ENCODE results near the gene TMEM200A. TPM values are rescaled to one million over a fixed set of nuclear protein-coding genes. Genes with fewer than 3 reads are reported as not detected.

The TMEM200A gene
- total and polyA plus RNA-seq, 2 of the 8 experiments (the other 6 are each of a cell fraction or from before 2014, with no cell fraction given) = 6.2 to 13.9 TPM

- TF ChIP-seq ATF3 (IDR thresholded peaks at IDR 0.05; ENCODE audit: insufficient read depth, low read depth, low read length) (no peak), EGR1 (IDR thresholded peaks at IDR 0.05; ENCODE audit: borderline replicate concordance, low read depth, low read length) (no peak), SP2 (IDR thresholded peaks at IDR 0.05; ENCODE audit: low read length) (no peak), RAD21 (IDR thresholded peaks at IDR 0.05 in 1 of 2, conservative IDR thresholded peaks at IDR 0.05 in 1 of 2; ENCODE audit: low read depth in 2 of 2, low read length in 2 of 2) (no peak), EZH2 (IDR thresholded peaks at IDR 0.05; ENCODE audit: low read depth, low read length, severe bottlenecking) (no peak), RNF2 (IDR thresholded peaks at IDR 0.05; ENCODE audit: borderline replicate concordance, low read depth, low read length, missing control alignments, poor library complexity, severe bottlenecking) (no peak), KDM1A (IDR thresholded peaks at IDR 0.05; ENCODE audit: borderline replicate concordance, low read length) (no peak), BRCA1 (IDR thresholded peaks at IDR 0.05; ENCODE audit: low read depth, low read length) (no peak), SIRT6 (IDR thresholded peaks at IDR 0.05; ENCODE audit: low read length) (no peak)
Measured at GRCh38 chr6:130409418-130410100, 43.7 kb downstream of the TMEM200A start (continued).
